Esophagus muscularis mucosa (tissue), 4 donors: ENCODE data around the gene AFAP1. TPM values are rescaled to one million over a fixed set of nuclear protein-coding genes. Genes with fewer than 3 reads are reported as not detected.

Experiments
- DNase-seq: peaks from one replicate; pipeline ENCODE4 v3.0.0-alpha.2; 2017; ENCODE audit errors: extremely low spot score
- H3K27ac ChIP-seq, 4 donors: fragments of 200-600 bp; sonication (generic); replicated peaks in 1 of 4; 1 replicate in 3 of 4; 2 replicates in 1 of 4; pipeline ENCODE4 v1.5.1; 2016 to 2019; ENCODE audit warnings: mild to moderate bottlenecking in 1 of 4
- H3K27me3 ChIP-seq, 4 donors: fragments of 200-600 bp; sonication (generic); one replicate each; pipeline versions ENCODE4 v1.5.1 to v1.6.0; 2016 to 2019
- H3K36me3 ChIP-seq, 4 donors: fragments of 200-600 bp; sonication (generic); one replicate each; pipeline ENCODE4 v1.5.1; 2016 to 2019
- H3K4me1 ChIP-seq, 4 donors: fragments of 200-600 bp; sonication (generic); one replicate each; pipeline ENCODE4 v1.5.1; 2016 to 2019
- H3K4me3 ChIP-seq, 4 donors: fragments of 200-600 bp; sonication (generic); 1 replicate in 2 of 4; 2 replicates in 2 of 4; pipeline ENCODE4 v1.5.1; 2016 to 2019; ENCODE audit warnings: mild to moderate bottlenecking in 4 of 4, moderate library complexity in 1 of 4
- H3K9me3 ChIP-seq, 4 donors: fragments of 200-600 bp; sonication (generic); 1 replicate in 3 of 4; 2 replicates in 1 of 4; pipeline ENCODE4 v1.5.1; 2016 to 2019
- CTCF ChIP-seq, 3 experiments: fragments of 200-600 bp in 2 of 3; fragments of 450-650 bp in 1 of 3; sonication (generic) in 2 of 3; IDR thresholded peaks; one replicate each; pipeline ENCODE4 v1.5.1; 2017 to 2019; ENCODE audit warnings: antibody characterized with exemption in 3 of 3, mild to moderate bottlenecking in 2 of 3, moderate library complexity in 1 of 3
- EP300 ChIP-seq: sonication (generic); formaldehyde crosslinking; IDR thresholded peaks from one replicate; pipeline ENCODE4 v1.6.1; 2017; ENCODE audit warnings: antibody characterized with exemption
- POLR2A ChIP-seq: fragments of 450-650 bp; IDR thresholded peaks from one replicate; pipeline ENCODE4 v1.6.1; 2017; ENCODE audit warnings: antibody characterized with exemption, moderate library complexity, mild to moderate bottlenecking, low read depth
- POLR2AphosphoS5 ChIP-seq, 2 donors: sonication (generic); formaldehyde crosslinking; IDR thresholded peaks; one replicate each; pipeline ENCODE4 v1.6.1; 2017; ENCODE audit warnings: antibody characterized with exemption in 2 of 2
- WGBS: methylation state at CpG from one replicate; pipeline ENCODE4 v1.1.5; 2018; 5-methylcytosine and 5-hydroxymethylcytosine counted together
- intact Hi-C: fragments of 100-400 bp; cut with DNase I; formaldehyde crosslinking; loops from one replicate; pipeline ENCODE4 v1.15.1; 2023
- total RNA-seq, 4 donors: library from RNA; depleted of rRNA; stranded (reverse); fragments of >200 nt; gene quantifications; one replicate each; pipeline versions ENCODE4 v1.1.0 to v1.2.1, GENCODE V29; 2016

Gene AFAP1
- total RNA-seq, 4 donors from 2014 or later = 37.8 to 71.3 (median 50.9) TPM

- 60% methylated on average over 7 of the region's 7 CpGs for WGBS
Observed at GRCh38 chr4:7902101-7902553, 37.5 kb downstream of the AFAP1 start.

GRCh38 chr4:7901311-7901885 is 38.3 kb downstream of the AFAP1 start:
- H3K27ac ChIP-seq = peak overlapping the region; percentile 73 to 92 (median 83)
- H3K36me3 ChIP-seq = no peaks in the 10 kb centered on the region
- 57% methylated on average over 13 of the region's 13 CpGs for WGBS
- intact Hi-C loops = no loop called here
- no peak for DNase-seq
- H3K4me3 ChIP-seq = no peak overlapping the region
- TF ChIP-seq POLR2A (no peak), EP300 (no peak), POLR2AphosphoS5 (IDR thresholded peaks at IDR 0.05) (no peak), CTCF (IDR thresholded peaks at IDR 0.05) (no peak)
- no peaks in the 10 kb centered on the region for H3K27me3 ChIP-seq
- peaks cover 35 to 95% (median 90%) of the 10 kb centered on the region in 4 donors for H3K4me1 ChIP-seq
- H3K9me3 ChIP-seq = no peaks in the 10 kb centered on the region

More at GRCh38 chr4:7902101-7902553, 37.5 kb downstream of the AFAP1 start:
- Histone ChIP-seq H3K27ac (peak overlapping the region; percentile 73 to 92 (median 83)), H3K36me3 (no peaks in the 10 kb centered on the region), H3K4me3 (no peak overlapping the region), H3K27me3 (no peaks in the 10 kb centered on the region), H3K9me3 (no peaks in the 10 kb centered on the region), H3K4me1 (peaks cover 36 to 98% (median 95%) of the 10 kb centered on the region in 4 donors)
- DNase-seq = no peak
- intact Hi-C loops = no loop called here
- no peak for TF ChIP-seq POLR2AphosphoS5 (IDR thresholded peaks at IDR 0.05)
- no peak for TF ChIP-seq CTCF (IDR thresholded peaks at IDR 0.05)
- TF ChIP-seq EP300 = no peak
- no peak for TF ChIP-seq POLR2A

GRCh38 chr4:7900334-7900909 is 39.2 kb downstream of the AFAP1 start:
- Histone ChIP-seq H3K4me1 (peaks cover 25 to 95% (median 80%) of the 10 kb centered on the region in 4 donors), H3K27me3 (no peaks in the 10 kb centered on the region), H3K36me3 (no peaks in the 10 kb centered on the region), H3K9me3 (no peaks in the 10 kb centered on the region), H3K4me3 (no peak overlapping the region), H3K27ac (peak overlapping the region; percentile 73 to 92 (median 83))
- 42% methylated on average over 9 of the region's 9 CpGs for WGBS
- DNase-seq = no peak
- intact Hi-C loops = no loop called here
- TF ChIP-seq POLR2AphosphoS5 (IDR thresholded peaks at IDR 0.05) (no peak), POLR2A (no peak), CTCF (IDR thresholded peaks at IDR 0.05) (no peak), EP300 (no peak)

- intact Hi-C loops = no loop called here
- WGBS = 68% methylated on average over 9 of the region's 9 CpGs
- no peak for TF ChIP-seq EP300
- no peak for TF ChIP-seq POLR2AphosphoS5 (IDR thresholded peaks at IDR 0.05)
- TF ChIP-seq POLR2A = no peak
- TF ChIP-seq CTCF (IDR thresholded peaks at IDR 0.05) = no peak
- Histone ChIP-seq H3K27ac (peak overlapping the region; percentile 16 to 92 (median 80)), H3K4me3 (no peak overlapping the region), H3K9me3 (no peaks in the 10 kb centered on the region), H3K4me1 (peaks cover 17 to 95% (median 77%) of the 10 kb centered on the region in 4 donors), H3K36me3 (no peaks in the 10 kb centered on the region), H3K27me3 (no peaks in the 10 kb centered on the region)
- DNase-seq = no peak
Observed at GRCh38 chr4:7899184-7899869, 40.3 kb downstream of the AFAP1 start.
